HG03432 (cell line): ENCODE data around the gene PHOSPHO1.
"Not testable (repeated sequence)": the region's sequence is repeated elsewhere in the genome, so short reads cannot be mapped to it uniquely, and the experiment has no call there.

Experiments used
- ATAC-seq: cut with Tn5 transposase; IDR thresholded peaks from one replicate; pipeline ENCODE4 v1.9.1; 2021; ENCODE audit warnings: mild to moderate bottlenecking, moderate library complexity; ENCODE audit not compliant: unreplicated experiment

Gene PHOSPHO1, protein sequence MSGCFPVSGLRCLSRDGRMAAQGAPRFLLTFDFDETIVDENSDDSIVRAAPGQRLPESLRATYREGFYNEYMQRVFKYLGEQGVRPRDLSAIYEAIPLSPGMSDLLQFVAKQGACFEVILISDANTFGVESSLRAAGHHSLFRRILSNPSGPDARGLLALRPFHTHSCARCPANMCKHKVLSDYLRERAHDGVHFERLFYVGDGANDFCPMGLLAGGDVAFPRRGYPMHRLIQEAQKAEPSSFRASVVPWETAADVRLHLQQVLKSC

DNA sequence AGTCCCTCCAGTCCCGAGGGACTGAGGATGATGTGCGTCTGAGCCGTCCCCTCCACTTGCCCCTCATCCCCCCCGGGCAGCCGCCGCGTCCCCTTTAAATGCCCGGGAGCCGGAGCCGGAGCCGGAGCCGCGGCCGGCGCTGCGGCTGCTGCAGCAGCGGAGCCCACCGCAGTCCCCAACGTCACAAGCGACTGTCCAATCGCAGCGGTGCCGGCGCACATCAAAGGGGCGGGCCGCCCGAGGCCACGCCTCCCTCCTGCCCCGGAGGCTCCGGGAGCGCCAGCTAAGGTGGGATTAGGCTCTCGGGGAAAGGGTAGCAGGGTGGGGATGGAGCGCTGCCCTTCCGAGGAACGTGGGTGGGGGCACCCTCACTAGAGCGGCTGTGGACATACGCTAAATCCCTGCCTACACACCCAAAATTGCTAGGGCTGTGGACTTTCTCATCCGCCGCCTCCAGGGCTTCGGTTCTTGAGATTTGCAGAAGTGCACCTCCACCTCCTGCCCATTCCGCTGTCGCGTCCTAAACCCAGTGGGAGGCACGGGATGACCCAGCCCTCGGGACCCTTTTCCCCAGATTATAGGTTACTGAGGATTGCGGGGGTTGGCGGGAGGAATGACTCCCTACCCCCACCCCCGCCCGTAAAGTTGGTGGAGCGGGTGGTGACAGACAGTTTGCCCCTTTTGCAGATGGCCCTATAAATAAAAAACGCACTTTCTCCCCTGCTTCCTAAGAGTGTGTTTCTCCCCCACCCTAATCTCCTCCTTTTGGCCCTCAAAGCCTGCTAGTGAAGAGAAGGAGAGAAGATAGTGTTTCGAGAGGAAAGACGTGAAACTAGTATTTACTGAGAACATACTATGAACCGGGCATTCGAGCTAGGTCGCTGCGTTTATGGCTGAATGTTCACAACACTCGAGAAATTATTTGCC is at the start of gene PHOSPHO1:
TSS of gene PHOSPHO1 (minus strand) at position 152 of the 927 bp plus-strand sequence. CDS start 4,096 bp downstream, outside the sequence.
- ATAC-seq, result peak; percentile 95

DNA sequence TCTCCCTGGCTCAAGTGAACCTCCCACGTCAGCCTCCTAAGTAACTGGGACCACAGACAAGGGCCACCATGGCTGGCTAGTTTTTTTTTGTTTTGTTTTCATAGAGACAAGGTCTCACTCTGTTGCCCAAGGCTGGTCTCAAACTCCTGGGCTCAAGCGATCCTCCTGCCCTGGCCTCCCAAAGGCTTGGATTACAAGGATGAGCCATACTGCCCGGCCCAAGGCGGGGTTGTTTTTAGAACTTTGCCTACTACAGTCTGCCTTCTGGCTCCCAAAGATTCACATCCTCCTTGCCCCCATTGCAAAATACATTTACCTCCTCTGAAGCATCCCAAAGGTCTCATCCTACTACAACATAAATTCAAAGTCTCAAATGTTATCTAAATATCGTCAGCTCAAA is 49.5 kb upstream of the PHOSPHO1 start:
- ATAC-seq, result no peak

DNA sequence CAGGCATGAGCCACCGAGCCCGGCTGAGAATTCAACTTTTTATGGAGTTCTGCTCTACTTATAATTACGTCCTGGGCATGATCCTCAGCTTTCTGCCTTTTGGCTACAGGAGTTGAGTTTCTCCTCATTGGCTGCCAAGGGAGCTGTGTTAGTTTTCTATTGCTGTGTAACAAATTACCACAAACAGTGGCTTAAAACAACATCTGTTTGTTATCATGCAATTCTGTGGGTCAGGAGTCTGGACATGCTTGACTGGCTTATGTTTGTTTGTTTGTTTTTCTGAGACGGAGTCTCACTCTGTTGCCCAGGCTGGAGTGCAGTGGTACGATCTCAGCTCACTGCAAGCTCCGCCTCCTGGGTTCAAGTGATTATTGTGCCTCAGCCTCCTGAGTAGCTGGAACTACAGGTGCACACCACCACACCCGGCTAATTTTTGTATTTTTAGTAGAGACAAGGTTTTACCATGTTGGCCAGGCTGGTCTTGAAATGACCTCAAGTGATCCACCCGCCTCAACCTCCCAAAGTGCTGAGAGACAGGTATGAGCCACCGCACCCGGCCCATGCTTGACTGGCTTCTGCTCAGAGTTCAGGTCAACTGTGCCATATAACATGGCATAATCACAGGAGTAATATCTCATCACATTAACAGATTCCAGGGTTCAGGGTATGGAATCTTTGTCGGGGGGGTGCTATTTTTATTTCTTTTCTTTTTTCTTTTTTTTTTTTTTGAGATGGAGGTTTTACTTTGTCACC is 48.9 kb upstream of the PHOSPHO1 start:
- ATAC-seq, result not testable (repeated sequence)

DNA sequence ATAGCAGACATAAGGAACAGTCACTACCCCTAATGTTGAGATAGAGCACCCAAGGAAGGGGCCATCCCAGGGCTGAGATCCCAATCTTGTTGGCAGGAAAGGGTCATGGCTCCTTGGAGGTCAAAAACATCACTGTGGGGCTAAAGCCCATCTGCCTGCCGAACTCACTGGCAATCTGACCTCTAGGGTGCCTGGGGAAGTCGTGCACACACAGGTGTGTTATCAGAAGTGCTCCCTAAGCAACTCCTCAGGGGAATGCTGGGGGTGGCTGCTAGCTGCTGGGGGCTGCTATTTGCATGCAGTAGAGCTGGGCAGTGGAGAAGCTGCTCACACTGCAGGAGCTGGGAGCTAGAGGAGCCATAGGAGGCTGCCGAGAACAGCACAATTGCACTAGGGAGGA is 47.5 kb upstream of the PHOSPHO1 start:
- no peak for ATAC-seq

DNA sequence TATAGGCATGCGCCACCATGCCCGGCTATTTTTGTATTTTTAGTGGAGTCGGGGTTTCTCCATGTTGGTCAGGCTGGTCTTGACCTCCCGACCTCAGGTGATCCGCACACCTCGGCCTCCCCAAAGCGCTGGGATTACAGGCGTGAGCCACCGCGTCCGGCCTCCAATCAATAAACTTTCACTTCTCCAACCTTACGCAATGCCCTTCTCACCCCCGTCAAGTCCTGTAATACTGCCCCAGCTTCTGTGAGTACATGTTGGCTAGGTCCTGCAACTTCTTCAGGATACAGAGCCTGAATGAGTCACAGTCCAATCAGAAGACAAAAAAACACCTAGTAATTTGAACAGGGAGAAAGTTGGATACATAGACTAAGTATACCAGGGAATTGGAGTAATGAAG is 47.1 kb upstream of the PHOSPHO1 start:
- ATAC-seq, result no peak

DNA sequence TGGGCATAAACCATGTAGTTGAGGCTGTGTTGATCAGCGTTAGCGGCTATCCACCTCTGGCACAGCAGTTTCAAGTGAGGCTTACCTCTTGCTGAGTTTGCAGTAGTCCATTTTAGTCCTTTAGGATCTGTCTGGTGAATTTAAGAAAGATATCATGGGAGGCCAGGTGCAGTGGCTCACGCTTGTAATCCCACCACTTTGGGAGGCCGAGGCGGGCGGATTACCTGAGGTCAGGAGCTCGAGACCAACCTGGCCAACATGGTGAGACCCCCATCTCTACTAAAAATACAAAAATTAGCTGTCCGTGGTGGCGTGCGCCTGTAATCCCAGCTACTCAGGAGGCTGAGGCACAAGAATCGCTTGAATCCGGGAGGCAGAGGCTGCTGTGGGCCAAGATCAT is 45.4 kb upstream of the PHOSPHO1 start:
- not testable (repeated sequence) for ATAC-seq

DNA sequence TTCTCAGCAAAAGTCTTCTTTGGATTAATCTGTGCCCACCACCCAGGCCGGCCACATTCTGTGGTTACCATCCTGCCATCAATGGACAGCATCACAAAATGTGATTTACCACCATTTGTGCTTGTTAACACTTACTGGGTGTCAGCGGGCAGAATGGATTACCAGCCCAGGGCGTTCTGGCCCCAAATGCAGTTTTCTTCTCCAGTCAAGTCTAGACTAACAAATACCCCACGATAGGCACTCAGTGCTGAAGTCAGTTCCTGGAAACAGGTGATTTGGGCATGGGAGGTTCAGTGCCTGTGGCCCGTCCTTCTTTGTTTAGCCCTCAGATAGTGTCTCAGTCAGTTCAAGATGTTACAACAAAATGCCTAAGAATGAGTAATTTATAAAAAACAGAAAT is 38.8 kb upstream of the PHOSPHO1 start:
- no peak for ATAC-seq

DNA sequence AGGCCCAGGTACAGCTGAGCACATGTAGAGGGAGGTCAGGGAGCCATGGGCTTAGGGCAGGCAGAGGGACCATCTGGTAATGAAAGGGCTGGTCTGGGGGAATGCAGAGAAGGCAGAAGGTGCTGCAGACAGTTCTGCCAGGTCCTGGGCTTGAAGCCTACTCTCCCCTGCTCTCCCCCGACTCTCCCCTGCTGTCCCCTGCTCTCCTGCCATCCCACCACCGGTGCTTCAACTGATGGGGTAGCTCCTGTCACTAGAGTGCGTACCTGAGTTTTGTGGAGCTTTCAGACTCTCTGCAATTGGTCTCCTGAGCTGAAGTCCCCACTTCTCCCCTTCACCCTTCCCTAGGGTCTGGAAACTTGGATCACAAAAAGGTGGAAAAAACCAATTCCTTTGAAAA is 37.3 kb upstream of the PHOSPHO1 start:
- no peak for ATAC-seq

DNA sequence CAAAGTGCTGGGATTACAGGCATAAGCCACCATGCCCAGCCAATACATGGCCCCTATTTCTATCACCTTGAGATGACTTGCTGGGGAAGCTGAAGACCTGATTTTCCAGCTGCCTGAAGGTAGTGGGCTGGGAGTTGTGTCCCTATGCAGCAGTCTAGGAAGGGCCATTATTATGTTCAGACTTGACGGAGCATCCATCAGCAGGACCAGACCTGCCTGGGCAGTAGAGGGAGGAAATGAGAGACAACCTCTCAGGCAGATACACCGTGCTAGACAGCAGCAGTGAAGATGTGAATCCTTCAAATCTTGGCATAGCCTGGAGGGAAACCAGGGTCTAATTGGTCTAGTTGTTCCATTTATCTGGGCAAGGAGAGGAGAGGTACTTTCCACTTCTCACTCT is 35.6 kb upstream of the PHOSPHO1 start:
- ATAC-seq, result no peak

DNA sequence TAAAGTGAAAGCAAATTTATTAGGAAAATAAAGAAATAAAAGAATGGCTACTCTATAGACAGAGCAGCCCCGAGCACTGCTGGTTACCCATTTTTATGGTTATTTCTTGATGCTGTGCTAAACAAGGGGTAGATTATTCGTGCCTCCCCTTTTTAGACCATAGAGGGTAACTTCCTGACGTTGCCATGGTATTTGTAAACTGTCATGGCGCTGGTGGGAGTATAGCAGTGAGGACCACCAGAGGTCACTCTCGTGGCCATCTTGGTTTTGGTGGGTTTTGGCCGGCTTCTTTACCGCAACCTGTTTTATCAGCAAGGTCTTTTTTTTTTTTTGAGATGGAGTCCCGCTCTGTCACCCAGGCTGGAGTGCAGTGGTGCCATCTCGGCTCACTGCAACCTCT is 31.0 kb upstream of the PHOSPHO1 start:
- ATAC-seq, result not testable (repeated sequence)

DNA sequence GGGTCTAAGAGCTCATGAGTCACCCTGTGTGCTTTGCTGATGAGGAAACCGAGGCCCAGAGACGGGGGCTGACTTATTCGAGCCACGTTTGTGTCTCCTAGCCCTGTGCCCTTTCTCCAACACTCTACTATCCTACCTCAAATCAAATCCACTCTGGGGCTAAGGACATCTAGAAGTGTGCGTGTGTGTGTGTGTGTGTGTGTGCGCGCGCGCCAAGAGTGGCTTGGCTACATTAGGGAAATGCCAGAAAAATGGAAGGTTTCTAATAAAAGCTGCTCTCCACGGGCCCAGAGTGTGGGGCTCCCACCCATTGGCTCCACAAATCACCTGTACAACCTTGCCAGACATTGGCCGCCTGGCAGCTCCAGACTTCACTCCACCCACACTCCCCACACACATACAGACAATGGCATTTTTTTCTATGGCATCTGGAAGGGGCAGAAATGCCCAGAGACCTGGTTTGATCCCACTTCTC is 30.3 kb upstream of the PHOSPHO1 start:
- no peak for ATAC-seq

DNA sequence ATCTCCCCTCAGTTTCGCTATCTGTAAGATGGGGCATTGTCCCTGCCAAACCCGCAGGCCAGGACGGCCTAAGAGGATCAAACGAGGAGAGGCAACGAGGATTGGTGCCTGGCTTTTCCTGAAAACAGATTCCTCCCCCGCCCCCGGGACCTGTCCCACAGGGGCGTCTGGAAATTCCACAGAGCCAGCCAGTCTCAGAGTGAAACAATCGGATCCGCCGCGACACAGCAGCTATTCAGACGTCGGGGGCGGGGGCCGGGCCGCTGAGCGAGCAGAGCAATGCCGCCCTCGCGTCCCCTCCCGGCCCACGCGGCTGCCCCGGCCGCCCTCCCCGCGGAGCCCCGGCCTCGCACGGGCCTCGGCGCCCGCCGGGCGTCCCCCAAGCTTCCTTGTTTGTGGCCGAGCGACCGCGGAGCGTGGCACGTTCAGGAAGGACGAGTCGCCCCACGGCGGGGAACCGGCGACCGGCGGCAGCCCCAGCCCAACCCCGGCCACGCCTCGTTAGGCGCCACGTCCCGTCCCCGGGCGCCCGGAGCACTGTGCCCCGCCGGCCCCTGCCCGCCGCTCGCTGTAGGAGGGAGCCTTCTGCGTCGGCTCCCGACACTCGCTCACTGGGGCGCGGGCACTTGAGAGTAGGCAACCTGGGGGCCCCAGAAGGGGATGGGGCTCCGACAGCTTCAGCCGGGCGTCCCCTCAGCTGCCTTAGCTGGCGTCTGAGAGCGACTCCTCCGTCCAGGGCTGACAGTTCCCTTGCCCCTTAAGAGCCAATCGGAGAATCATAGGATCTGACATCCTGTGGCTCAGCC is 29.6 kb upstream of the PHOSPHO1 start:
- ATAC-seq, result no peak

DNA sequence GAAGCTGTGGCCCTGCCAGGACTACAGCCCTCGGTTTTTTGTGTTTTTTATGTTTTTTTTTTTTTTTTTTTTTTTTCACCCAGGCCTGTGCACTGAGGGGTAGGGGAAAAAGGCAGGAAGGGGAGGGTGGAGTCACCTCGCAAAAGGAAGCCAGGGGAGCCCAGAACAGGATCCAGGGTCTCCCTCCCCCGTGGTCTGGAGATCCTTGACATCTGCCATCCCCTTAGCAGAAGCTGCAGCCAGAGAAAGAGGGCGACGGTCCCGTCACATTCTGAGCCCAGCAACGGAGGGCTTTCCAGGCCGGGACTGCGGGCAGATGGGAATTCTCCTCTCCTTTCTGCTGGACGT is 29.1 kb upstream of the PHOSPHO1 start:
- ATAC-seq, result no peak

DNA sequence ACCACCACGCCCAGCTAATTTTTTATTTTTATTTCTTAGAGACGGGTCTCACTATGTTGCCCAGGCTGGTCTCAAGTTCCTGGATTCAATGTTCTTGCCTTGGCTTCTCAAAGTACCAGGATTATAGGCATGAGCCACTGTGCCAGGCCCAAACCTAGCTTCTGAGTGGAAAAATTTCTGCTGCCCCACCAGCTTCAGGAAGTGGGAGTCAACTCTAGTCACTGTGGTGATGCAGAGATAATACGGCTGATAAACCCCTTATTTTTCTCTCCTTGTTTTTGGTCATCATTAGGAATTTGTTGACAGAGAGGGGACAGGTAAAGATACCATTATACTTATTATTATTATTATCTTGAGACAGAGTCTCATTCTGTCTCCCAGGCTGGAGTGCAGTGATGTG is 27.8 kb upstream of the PHOSPHO1 start:
- no peak for ATAC-seq

DNA sequence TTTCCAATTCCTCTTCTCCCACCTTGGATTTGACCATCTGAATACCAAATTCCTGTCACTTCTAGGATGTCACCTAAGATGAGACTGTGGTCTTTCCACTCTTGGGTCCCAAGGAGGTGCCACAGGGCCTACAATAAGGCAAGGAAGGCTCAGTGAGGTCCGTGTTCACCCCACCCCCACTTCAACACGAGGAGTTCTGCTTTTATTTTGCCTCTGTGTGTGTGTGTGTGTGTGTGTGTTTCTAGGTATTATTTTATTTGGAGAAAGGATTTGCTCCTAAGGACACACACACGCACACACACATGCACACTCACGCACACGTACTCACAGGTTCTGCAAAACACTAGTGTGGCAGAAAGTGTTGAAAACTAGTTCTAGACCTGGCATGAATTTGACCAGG is 24.5 kb upstream of the PHOSPHO1 start:
- no peak for ATAC-seq

DNA sequence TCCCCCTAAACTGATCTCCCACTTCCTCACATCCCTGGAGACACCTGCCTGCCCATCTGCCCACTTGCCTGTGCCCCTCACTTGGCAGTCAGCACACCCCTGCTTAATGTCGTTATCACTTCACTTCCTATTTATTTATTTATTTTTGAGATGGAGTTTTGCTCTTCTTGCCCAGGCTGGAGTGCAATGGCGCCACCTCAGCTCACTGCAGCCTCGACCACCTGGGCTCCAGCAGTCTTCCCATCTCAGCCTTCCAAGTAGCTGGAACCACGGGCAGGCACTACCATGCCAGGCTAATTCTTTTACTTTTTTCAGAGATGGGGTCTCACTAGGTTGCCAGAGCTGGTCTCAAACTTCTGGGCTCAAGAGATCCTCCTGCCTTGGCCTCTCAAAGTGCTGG is 23.5 kb upstream of the PHOSPHO1 start:
- no peak for ATAC-seq

DNA sequence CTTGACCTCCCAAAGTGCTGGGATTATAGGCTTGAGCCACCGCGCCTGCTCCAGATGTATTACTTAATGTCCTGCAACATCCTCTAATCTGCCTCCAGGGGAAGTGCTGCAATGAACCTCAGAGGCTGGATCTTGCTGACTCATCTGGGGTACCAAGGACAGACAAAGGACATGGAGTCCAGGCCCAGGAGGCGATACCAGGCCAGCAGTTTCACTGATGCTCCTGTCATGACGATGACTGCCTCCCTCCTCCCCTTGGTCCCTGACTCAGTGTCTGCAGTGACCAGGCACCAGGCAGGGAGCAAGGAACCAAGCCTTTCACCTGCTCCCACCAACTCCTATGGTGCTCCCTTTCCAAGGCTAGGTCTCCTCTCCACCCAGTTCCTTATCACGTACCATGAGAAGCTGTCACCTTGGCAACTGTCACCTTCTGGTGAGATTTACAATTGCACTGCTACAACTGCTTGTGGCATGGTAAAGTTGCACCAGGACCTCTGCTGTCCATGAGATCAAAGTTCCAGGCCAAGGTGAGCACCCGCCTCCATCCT is 21.6 kb upstream of the PHOSPHO1 start:
- ATAC-seq, result no peak

DNA sequence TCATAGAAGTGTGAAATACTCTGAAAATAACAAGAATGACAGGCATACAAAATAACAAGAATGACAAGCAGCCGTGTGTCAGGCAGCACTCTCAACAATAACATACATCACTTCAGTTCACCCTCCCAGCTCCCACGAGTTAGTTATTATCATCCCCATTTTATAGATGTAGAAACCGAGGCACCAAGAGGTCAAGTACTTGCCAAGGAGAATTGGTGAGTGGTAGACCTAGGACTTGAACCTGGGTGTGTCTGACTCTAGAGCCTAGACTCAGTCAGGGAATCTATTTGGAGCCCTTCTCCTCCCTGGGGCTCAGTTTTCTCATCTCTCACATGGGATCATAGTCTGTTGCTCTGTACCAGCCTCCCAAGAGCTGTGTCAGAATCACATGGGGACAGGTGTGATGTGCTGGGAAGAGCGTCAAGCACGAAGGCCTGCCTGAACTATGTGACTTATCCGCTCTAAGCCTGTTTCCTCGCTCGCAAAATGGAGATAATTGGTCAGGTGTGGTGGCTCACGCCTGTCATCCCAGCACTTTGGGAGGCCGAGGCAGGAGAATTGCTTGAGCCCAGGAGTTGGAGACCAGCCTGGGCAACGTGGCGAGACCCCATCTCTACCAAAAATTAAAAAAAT is 19.4 kb upstream of the PHOSPHO1 start:
- ATAC-seq, result no peak

DNA sequence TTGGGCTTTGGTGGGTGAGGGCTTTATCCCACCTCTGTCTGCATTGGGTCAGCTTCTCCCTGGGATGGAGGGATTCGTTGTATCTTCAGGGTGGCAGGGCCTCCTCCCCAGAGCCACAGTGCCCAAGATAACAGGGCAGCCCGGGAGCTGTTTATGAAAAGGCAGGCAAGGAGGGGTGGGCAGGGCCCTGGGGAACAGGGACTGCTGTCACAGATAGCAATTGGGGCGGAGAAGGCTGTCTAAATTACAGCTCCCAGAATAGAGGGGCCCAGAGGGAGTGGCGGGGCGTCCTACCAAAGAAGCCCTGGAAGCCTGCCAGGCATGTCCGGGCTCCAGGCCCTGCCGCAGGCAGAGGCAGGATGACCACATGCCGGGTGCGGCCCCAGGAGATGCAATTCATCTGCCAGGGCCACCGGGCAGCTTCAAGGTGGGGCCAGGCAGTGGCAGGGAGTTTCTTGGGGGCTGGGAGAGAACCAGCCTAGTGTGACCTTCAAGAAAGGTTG is 18.8 kb upstream of the PHOSPHO1 start:
- ATAC-seq, result no peak

DNA sequence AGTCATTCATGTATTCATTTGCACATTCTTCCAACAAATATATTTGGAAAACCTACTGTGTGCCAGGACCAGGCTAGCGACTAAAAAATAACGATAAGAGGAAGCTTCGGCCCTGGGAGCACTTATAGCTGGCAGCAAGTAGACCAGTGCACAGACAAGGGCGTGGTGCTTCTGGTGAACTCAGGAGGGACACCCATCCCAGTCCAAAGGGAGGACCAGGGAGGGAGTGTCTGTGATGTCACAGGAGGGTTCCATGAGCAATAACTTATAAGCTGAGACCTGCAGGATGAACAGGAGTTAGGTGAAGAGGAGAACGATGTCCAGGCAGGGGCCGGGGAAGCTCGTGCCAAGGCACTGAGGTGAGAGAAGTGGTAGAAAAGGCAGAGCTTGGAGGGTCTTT is 17.4 kb upstream of the PHOSPHO1 start:
- ATAC-seq, result no peak
